GM12891 (cell line): ENCODE results near the gene KIF24.

Experiments used
- POLR2A ChIP-seq: IDR thresholded peaks from 2 replicates; pipeline ENCODE4 v1.6.1; 2011; ENCODE audit warnings: low read depth, low read length, control low read depth
- TAF1 ChIP-seq: IDR thresholded peaks from 2 replicates; pipeline ENCODE4 v1.6.1; 2011; ENCODE audit warnings: low read depth, low read length, control low read depth

- TF ChIP-seq POLR2A (no peak), TAF1 (no peak)
These were observed 12.7 kb upstream of the KIF24 start for GRCh38 chr9:34341659-34342295.
